ENCODE data around the gene HCRTR1. TPM values are rescaled to one million over a fixed set of nuclear protein-coding genes. Genes with fewer than 3 reads are reported as not detected.

Gene HCRTR1
- total and polyA plus RNA-seq, 10 donors: 0.06 TPM; not detected in 9

GRCh38 chr1:31572323-31573104 lies 45.0 kb upstream of the HCRTR1 start:
- no peaks in the 10 kb centered on the region for H3K36me3 ChIP-seq
- H3K4me1 ChIP-seq: peaks cover 18 to 86% (median 64%) of the 10 kb centered on the region in 6 donors
- no peak for DNase-seq
- WGBS, 5 donors: 69 to 91% (median 87%) methylated on average over 7 of the region's 7 CpGs
- peak overlapping the region in 6 of 8 donors; percentile 39 to 92 (median 76) for H3K27ac ChIP-seq
- H3K27me3 ChIP-seq (replicated peaks in 1 of 7): peaks cover 0 to 27% (median 6%) of the 10 kb centered on the region in 7 donors
- TF ChIP-seq CTCF (IDR thresholded peaks at IDR 0.05 in 8 of 11, conservative IDR thresholded peaks at IDR 0.05 in 3 of 11) (no peak), POLR2A (IDR thresholded peaks at IDR 0.05) (no peak), POLR2AphosphoS5 (IDR thresholded peaks at IDR 0.05) (peak in 1 of 3 donors; percentile 25)
- H3K9me3 ChIP-seq: no peaks in the 10 kb centered on the region
- H3K4me3 ChIP-seq: no peak overlapping the region
- intact Hi-C loops (cut with DNase I; ENCODE audit: low total_unique reads): loop anchor here (10.0 kb wide), 1 partner anchor 222 kb away; no protein-coding TSS in a partner anchor

GRCh38 chr1:31573261-31573660 lies 44.2 kb upstream of the HCRTR1 start:
- no peak for DNase-seq
- TF ChIP-seq CTCF (IDR thresholded peaks at IDR 0.05 in 8 of 11, conservative IDR thresholded peaks at IDR 0.05 in 3 of 11): no peak
- TF ChIP-seq POLR2A (IDR thresholded peaks at IDR 0.05): no peak
- no peak for TF ChIP-seq POLR2AphosphoS5 (IDR thresholded peaks at IDR 0.05)
- Histone ChIP-seq H3K9me3 (no peaks in the 10 kb centered on the region), H3K36me3 (no peaks in the 10 kb centered on the region), H3K4me1 (peaks cover 18 to 80% (median 63%) of the 10 kb centered on the region in 6 donors), H3K27ac (peak overlapping the region; percentile 39 to 92 (median 66)), H3K4me3 (no peak overlapping the region), H3K27me3 (replicated peaks in 1 of 7) (peaks cover 0 to 31% (median 6%) of the 10 kb centered on the region in 7 donors)
- WGBS, 5 donors: 57 to 90% (median 85%) methylated on average over 3 to 8 of the region's 8 CpGs
- intact Hi-C loops (cut with DNase I; ENCODE audit: low total_unique reads): loop anchor here (10.0 kb wide), 1 partner anchor 222 kb away; no protein-coding TSS in a partner anchor

- no peak for DNase-seq
- TF ChIP-seq CTCF (IDR thresholded peaks at IDR 0.05 in 8 of 11, conservative IDR thresholded peaks at IDR 0.05 in 3 of 11): no peak
- TF ChIP-seq POLR2A (IDR thresholded peaks at IDR 0.05): no peak
- TF ChIP-seq POLR2AphosphoS5 (IDR thresholded peaks at IDR 0.05): no peak
- Histone ChIP-seq H3K27ac (peak overlapping the region in 6 of 8 donors; percentile 63 to 92 (median 87)), H3K9me3 (no peaks in the 10 kb centered on the region), H3K4me3 (peak overlapping the region in 1 of 8 donors; percentile 77), H3K4me1 (peaks cover 18 to 68% (median 53%) of the 10 kb centered on the region in 6 donors), H3K27me3 (replicated peaks in 1 of 7) (peaks cover 0 to 31% (median 6%) of the 10 kb centered on the region in 7 donors), H3K36me3 (no peaks in the 10 kb centered on the region)
- intact Hi-C loops (cut with DNase I; ENCODE audit: low total_unique reads): loop anchor here (10.0 kb wide), 1 partner anchor 220 kb away; no protein-coding TSS in a partner anchor
- WGBS, 5 donors: 44 to 69% (median 55%) methylated on average over 9 to 10 of the region's 10 CpGs
Observed at GRCh38 chr1:31574749-31575368, 42.6 kb upstream of the HCRTR1 start.

All from spleen (tissue), 11 donors.